H1 (cell line): ENCODE results near the gene POPDC2. TPM values are rescaled to one million over a fixed set of nuclear protein-coding genes. Genes with fewer than 3 reads are reported as not detected.

Source experiments
- ASH2L ChIP-seq: fragments of 200-600, 300-600 bp; sonication (generic); IDR thresholded peaks from one replicate; pipeline ENCODE4 v1.7.1; 2017; ENCODE audit warnings: low read length
- BACH1 ChIP-seq: IDR thresholded peaks from 2 replicates; pipeline ENCODE4 v1.6.1; 2012; ENCODE audit warnings: low read length, improper control_type of control experiment
- CHD7 ChIP-seq: fragments of 300-600 bp; sonication (generic); IDR thresholded peaks from 2 replicates; pipeline ENCODE4 v1.7.1; 2012; ENCODE audit warnings: low read length, moderate library complexity, mild to moderate bottlenecking, inconsistent platforms; ENCODE audit not compliant: insufficient replicate concordance
- SAP30 ChIP-seq: fragments of 300-600 bp; sonication (generic); IDR thresholded peaks from 2 replicates; pipeline ENCODE4 v1.7.1; 2012; ENCODE audit warnings: low read length, moderate library complexity, mild to moderate bottlenecking, inconsistent platforms; ENCODE audit not compliant: insufficient read depth, insufficient replicate concordance
- SIN3A ChIP-seq, 2 experiments: IDR thresholded peaks in 1 of 2; conservative IDR thresholded peaks in 1 of 2; 2 replicates each; pipeline ENCODE4 v1.6.1; 2011 to 2012; ENCODE audit warnings: low read length in 2 of 2, improper control_type of control experiment in 1 of 2, low read depth in 1 of 2, mild to moderate bottlenecking in 1 of 2
- TAF7 ChIP-seq: optimal IDR thresholded peaks from 2 replicates; pipeline ENCODE3; 2011; ENCODE audit warnings: low read depth, mild to moderate bottlenecking, inconsistent platforms, low read length, moderate library complexity, borderline replicate concordance
- TBP ChIP-seq: IDR thresholded peaks from 2 replicates; pipeline ENCODE4 v1.6.1; 2011; ENCODE audit warnings: low read depth, low read length, improper control_type of control experiment
- YY1 ChIP-seq: IDR thresholded peaks from 2 replicates; pipeline ENCODE4 v1.6.1; 2011; ENCODE audit warnings: low read depth, mild to moderate bottlenecking, low read length
- ZNF274 ChIP-seq: IDR thresholded peaks from 2 replicates; pipeline ENCODE4 v1.7.0; 2012; ENCODE audit warnings: low read length, borderline replicate concordance; ENCODE audit errors: extremely low read depth
- polyA plus RNA-seq, 7 experiments: library from polyadenylated mRNA; depleted of rRNA in 3 of 7; stranded (reverse) in 5 of 7; unstranded in 2 of 7; fragments of >200 nt in 5 of 7; fragments of 200-250 nt in 2 of 7; gene quantifications; 1 replicate in 5 of 7; 2 replicates in 1 of 7; 4 replicates in 1 of 7; pipeline versions ENCODE4 v1.2.1 to v1.2.3, GENCODE V29; 2011 to 2013; ENCODE audit warnings: missing spikeins in 2 of 7, mixed read lengths in 2 of 7
- total RNA-seq: library from RNA; stranded (reverse); fragmentation: NEBNext Ultra II Directional; extraction: Animal tissue kit (Norgen Biotek cat#: 25700); gene quantifications from 2 replicates; pipeline ENCODE4 v1.2.1, GENCODE V29; 2021

The POPDC2 gene
- total and polyA plus RNA-seq, 2 of the 8 experiments (the other 6 are each of a cell fraction or from before 2014, with no cell fraction given): 0.65 to 1.1 TPM

- TF ChIP-seq CHD7: no peak
- no peak for TF ChIP-seq BACH1
- no peak for TF ChIP-seq TAF7
- TF ChIP-seq SAP30: no peak
- no peak for TF ChIP-seq ASH2L
- no peak for TF ChIP-seq TBP
- no peak for TF ChIP-seq ZNF274
- TF ChIP-seq YY1: no peak
- no peak for TF ChIP-seq SIN3A (conservative IDR thresholded peaks at IDR 0.05 in 1 of 2, IDR thresholded peaks at IDR 0.05 in 1 of 2; ENCODE audit: low read depth in 1 of 2, low read length in 2 of 2)
These were observed 28.9 kb downstream of the POPDC2 start (continued) for GRCh38 chr3:119631516-119631915.
